Spleen (tissue), 11 donors: Measurements from ENCODE around the gene OTUD3. TPM values are rescaled to one million over a fixed set of nuclear protein-coding genes. Genes with fewer than 3 reads are reported as not detected.

Experiments
- DNase-seq: peaks from one replicate; pipeline ENCODE4 v3.0.0-alpha.2; 2020
- H3K27ac ChIP-seq, 8 donors: fragments of 200-600 bp; sonication (generic) in 7 of 8; 1 replicate in 4 of 8; 2 replicates in 4 of 8; pipeline versions ENCODE4 v1.5.0 to v1.8.0; 2016 to 2021; ENCODE audit warnings: inconsistent platforms in 4 of 8, mild to moderate bottlenecking in 4 of 8, moderate library complexity in 1 of 8
- H3K27me3 ChIP-seq, 7 donors: fragments of 200-600 bp; sonication (generic) in 6 of 7; replicated peaks in 1 of 7; 1 replicate in 4 of 7; 2 replicates in 3 of 7; pipeline versions ENCODE4 v1.5.0 to v1.8.0; 2016 to 2021; ENCODE audit warnings: inconsistent platforms in 3 of 7, mild to moderate bottlenecking in 1 of 7
- H3K36me3 ChIP-seq, 6 donors: fragments of 200-600 bp; sonication (generic) in 5 of 6; 1 replicate in 4 of 6; 2 replicates in 2 of 6; pipeline versions ENCODE4 v1.5.0 to v1.8.0; 2016 to 2021; ENCODE audit warnings: inconsistent platforms in 2 of 6
- H3K4me1 ChIP-seq, 6 donors: fragments of 200-600 bp; sonication (generic) in 5 of 6; 1 replicate in 3 of 6; 2 replicates in 3 of 6; pipeline versions ENCODE4 v1.5.0 to v1.8.0; 2016 to 2021; ENCODE audit warnings: inconsistent platforms in 3 of 6
- H3K4me3 ChIP-seq, 8 donors: fragments of 200-600 bp; sonication (generic) in 7 of 8; 1 replicate in 4 of 8; 2 replicates in 4 of 8; pipeline versions ENCODE4 v1.5.0 to v1.8.0; 2016 to 2021; ENCODE audit warnings: inconsistent platforms in 4 of 8, mild to moderate bottlenecking in 4 of 8, moderate library complexity in 2 of 8
- H3K9me3 ChIP-seq, 8 donors: fragments of 200-600 bp; sonication (generic) in 7 of 8; 1 replicate in 4 of 8; 2 replicates in 4 of 8; pipeline versions ENCODE4 v1.5.0 to v1.8.0; 2016 to 2021; ENCODE audit warnings: inconsistent platforms in 4 of 8
- CTCF ChIP-seq, 11 experiments: fragments of 200-600 bp in 7 of 11; fragments of 450-650 bp in 4 of 11; sonication (generic) in 4 of 11; IDR thresholded peaks in 8 of 11; conservative IDR thresholded peaks in 3 of 11; 1 replicate in 7 of 11; 2 replicates in 4 of 11; pipeline versions ENCODE4 v1.4.0 to v1.8.0; 2016 to 2021; ENCODE audit warnings: antibody characterized with exemption in 11 of 11, inconsistent platforms in 4 of 11, mild to moderate bottlenecking in 1 of 11
- POLR2A ChIP-seq, 3 donors: fragments of 450-650 bp; IDR thresholded peaks; one replicate each; pipeline ENCODE4 v1.5.1; 2017; ENCODE audit warnings: antibody characterized with exemption in 3 of 3, mild to moderate bottlenecking in 1 of 3
- POLR2AphosphoS5 ChIP-seq, 3 donors: sonication (generic); formaldehyde crosslinking; IDR thresholded peaks; one replicate each; pipeline ENCODE4 v1.5.1; 2017; ENCODE audit warnings: antibody characterized with exemption in 3 of 3
- whole genome bisulfite sequencing, 5 donors: extraction: QIAGEN DNeasy Blood & Tissue Kit in 3 of 5; methylation state at CpG; one replicate each; pipeline versions ENCODE4 v1.1.5 to v1.1.7; 2013 to 2018; 5-methylcytosine and 5-hydroxymethylcytosine counted together
- intact Hi-C: fragments of 100-400 bp; cut with DNase I; formaldehyde crosslinking; loops from one replicate; pipeline ENCODE4 v1.15.0; 2023; ENCODE audit warnings: low total_unique reads
- polyA plus RNA-seq, 3 donors: library from polyadenylated mRNA; stranded (reverse); fragments of 200-250 nt; gene quantifications; one replicate each; pipeline ENCODE4 v1.2.1, GENCODE V29; 2013
- total RNA-seq, 7 donors: library from RNA; depleted of rRNA in 3 of 7; stranded (reverse); fragments of >200 nt in 3 of 7; fragmentation: NEBNext Ultra II Directional in 4 of 7; extraction: Animal tissue kit (Norgen Biotek cat#: 25700) in 4 of 7; gene quantifications; one replicate each; pipeline versions ENCODE4 v1.1.0 to v1.2.1, GENCODE V29; 2016 to 2021
- donor health status: healthy with polysubstance abuse.
- donor health status: DM: no; HTN: no; CAD: no; lungs with moderate emphysema.
- donor health status: DM: no; HTN: no; CAD: no.
- donor health status: Bipolar disorder and iron deficiency.
- donor health status: healthy.
- donor health status: DM: no; HTN: no; CAD: no.
- donor health status: DM: yes; HTN: yes; CAD: no.

OTUD3 gene
- total and polyA plus RNA-seq, 10 donors, result 1.5 to 14.0 (median 6.7) TPM

- peaks cover 0 to 100% (median 90%) of the 10 kb centered on the region in 6 donors for H3K36me3 ChIP-seq
- WGBS, 5 donors, result 92 to 96% (median 95%) methylated on average over 5 of the region's 5 CpGs
These were observed 27.2 kb downstream of the OTUD3 start for GRCh38 chr1:19909392-19909791.

GRCh38 chr1:19909971-19910370, 27.8 kb downstream of the OTUD3 start:
- Histone ChIP-seq H3K4me3 (no peak overlapping the region), H3K27me3 (no peaks in the 10 kb centered on the region), H3K9me3 (no peaks in the 10 kb centered on the region), H3K36me3 (peaks cover 0 to 100% (median 85%) of the 10 kb centered on the region in 6 donors), H3K4me1 (no peaks in the 10 kb centered on the region), H3K27ac (no peak overlapping the region)
- TF ChIP-seq CTCF (IDR thresholded peaks at IDR 0.05 in 8 of 11, conservative IDR thresholded peaks at IDR 0.05 in 3 of 11) (no peak), POLR2AphosphoS5 (IDR thresholded peaks at IDR 0.05) (no peak), POLR2A (IDR thresholded peaks at IDR 0.05) (no peak)
- 87 to 96% (median 92%) methylated on average over 3 of the region's 3 CpGs for WGBS, 5 donors
- intact Hi-C loops, result loop anchor here (10.0 kb wide), 1 partner anchor 585 kb away; no protein-coding TSS in a partner anchor
- DNase-seq, result no peak

More at GRCh38 chr1:19909392-19909791, 27.2 kb downstream of the OTUD3 start:
- no peak for DNase-seq
- intact Hi-C loops, result no loop called here
- Histone ChIP-seq H3K27ac (no peak overlapping the region), H3K27me3 (no peaks in the 10 kb centered on the region), H3K4me1 (no peaks in the 10 kb centered on the region), H3K9me3 (no peaks in the 10 kb centered on the region), H3K4me3 (no peak overlapping the region)
- TF ChIP-seq POLR2AphosphoS5 (IDR thresholded peaks at IDR 0.05) (no peak), CTCF (IDR thresholded peaks at IDR 0.05 in 8 of 11, conservative IDR thresholded peaks at IDR 0.05 in 3 of 11) (no peak), POLR2A (IDR thresholded peaks at IDR 0.05) (no peak)

- H3K27me3 ChIP-seq, result no peaks in the 10 kb centered on the region
- peaks cover 0 to 99% (median 80%) of the 10 kb centered on the region in 6 donors for H3K36me3 ChIP-seq
- WGBS, 5 donors, result 83 to 100% (median 95%) methylated on average over 3 of the region's 3 CpGs
- H3K4me1 ChIP-seq, result no peaks in the 10 kb centered on the region
- no peak overlapping the region for H3K27ac ChIP-seq
- H3K9me3 ChIP-seq, result no peaks in the 10 kb centered on the region
- TF ChIP-seq POLR2A (IDR thresholded peaks at IDR 0.05) (no peak), CTCF (IDR thresholded peaks at IDR 0.05 in 8 of 11, conservative IDR thresholded peaks at IDR 0.05 in 3 of 11) (no peak), POLR2AphosphoS5 (IDR thresholded peaks at IDR 0.05) (no peak)
- intact Hi-C loops, result loop anchor here (10.0 kb wide), 1 partner anchor 584 kb away; no protein-coding TSS in a partner anchor
- no peak overlapping the region for H3K4me3 ChIP-seq
- no peak for DNase-seq
These were observed 28.5 kb downstream of the OTUD3 start for GRCh38 chr1:19910650-19911049.

- 16 to 20% (median 17%) methylated on average over 6 of the region's 6 CpGs for WGBS, 5 donors
- Histone ChIP-seq H3K36me3 (peaks cover 0 to 25% (median 11%) of the 10 kb centered on the region in 6 donors), H3K4me1 (peaks cover 0 to 20% (median 4%) of the 10 kb centered on the region in 6 donors), H3K9me3 (no peaks in the 10 kb centered on the region), H3K27ac (no peak overlapping the region), H3K27me3 (peaks cover 0 to 2% (median 0%) of the 10 kb centered on the region in 7 donors), H3K4me3 (no peak overlapping the region)
- intact Hi-C loops, result loop anchor here (2.0 to 10.0 kb wide), 2 partner anchors 277 to 577 kb away; no protein-coding TSS in a partner anchor
- TF ChIP-seq CTCF (IDR thresholded peaks at IDR 0.05 in 8 of 11, conservative IDR thresholded peaks at IDR 0.05 in 3 of 11) (peak; percentile 75 to 93 (median 90)), POLR2A (IDR thresholded peaks at IDR 0.05) (no peak)
- DNase-seq, result peak; percentile 89
These were observed 35.9 kb downstream of the OTUD3 start for GRCh38 chr1:19918057-19918456.
